ENCODE results near the gene MYMX.
"Not testable (repeated sequence)": the region's sequence is repeated elsewhere in the genome, so short reads cannot be mapped to it uniquely, and the experiment has no call there.

DNA sequence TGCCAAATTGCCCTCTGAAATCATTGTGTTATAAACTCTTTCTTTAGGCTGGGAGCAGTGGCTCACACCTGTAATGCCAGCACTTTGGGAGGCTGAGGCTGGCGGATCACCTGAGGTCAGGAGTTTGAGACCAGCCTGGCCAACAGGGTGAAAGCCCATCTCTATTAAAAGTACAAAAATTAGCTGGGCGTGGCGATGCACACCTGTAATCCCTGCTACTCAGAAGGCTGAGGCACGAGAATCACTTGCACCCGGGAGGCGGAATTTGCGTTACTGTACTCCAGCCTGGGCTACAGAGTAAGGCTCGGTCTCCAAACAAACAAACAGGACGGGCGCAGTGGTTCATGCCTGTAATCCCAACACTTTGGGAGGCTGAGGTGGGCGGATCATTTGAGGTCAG is 20.4 kb upstream of the MYMX start:
- not testable (repeated sequence) for TF ChIP-seq ZNF565 (CRISPR knock-in tag; conservative IDR thresholded peaks at IDR 0.05; ENCODE audit: low read depth); OSR1 (CRISPR knock-in tag; IDR thresholded peaks at IDR 0.05)
